Measurements from ENCODE around the gene KLHL33. TPM values are rescaled to one million over a fixed set of nuclear protein-coding genes. Genes with fewer than 3 reads are reported as not detected.

The KLHL33 gene, protein sequence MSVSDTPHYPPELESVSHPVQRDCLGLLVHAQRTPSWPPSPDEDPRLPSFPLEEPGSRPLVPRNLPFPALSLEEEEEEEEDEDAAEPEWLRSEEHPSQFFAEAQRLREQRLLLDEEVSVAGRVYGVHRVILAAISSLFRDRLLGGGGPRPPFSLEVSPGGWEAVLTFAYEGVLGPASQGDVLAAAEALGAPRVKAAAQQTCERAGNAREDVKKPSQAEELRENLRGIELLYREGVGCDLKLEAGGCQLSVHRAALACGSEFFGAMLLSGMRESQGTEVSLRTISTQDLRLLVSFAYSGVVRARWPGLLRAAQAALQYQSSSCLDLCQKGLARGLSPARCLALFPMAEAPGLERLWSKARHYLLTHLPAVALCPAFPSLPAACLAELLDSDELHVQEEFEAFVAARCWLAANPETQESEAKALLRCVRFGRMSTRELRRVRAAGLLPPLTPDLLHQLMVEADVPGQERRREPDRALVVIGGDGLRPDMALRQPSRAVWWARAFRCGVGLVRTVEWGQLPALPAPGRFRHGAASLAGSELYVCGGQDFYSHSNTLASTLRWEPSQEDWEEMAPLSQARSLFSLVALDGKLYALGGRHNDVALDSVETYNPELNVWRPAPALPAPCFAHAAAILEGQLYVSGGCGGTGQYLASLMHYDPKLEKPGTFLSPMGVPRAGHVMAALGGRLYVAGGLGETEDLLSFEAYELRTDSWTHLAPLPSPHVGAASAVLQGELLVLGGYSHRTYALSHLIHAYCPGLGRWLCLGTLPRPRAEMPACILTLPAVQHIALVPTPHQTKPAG
- 0.05 and 0.11 TPM in 2 replicates for total RNA-seq

DNA sequence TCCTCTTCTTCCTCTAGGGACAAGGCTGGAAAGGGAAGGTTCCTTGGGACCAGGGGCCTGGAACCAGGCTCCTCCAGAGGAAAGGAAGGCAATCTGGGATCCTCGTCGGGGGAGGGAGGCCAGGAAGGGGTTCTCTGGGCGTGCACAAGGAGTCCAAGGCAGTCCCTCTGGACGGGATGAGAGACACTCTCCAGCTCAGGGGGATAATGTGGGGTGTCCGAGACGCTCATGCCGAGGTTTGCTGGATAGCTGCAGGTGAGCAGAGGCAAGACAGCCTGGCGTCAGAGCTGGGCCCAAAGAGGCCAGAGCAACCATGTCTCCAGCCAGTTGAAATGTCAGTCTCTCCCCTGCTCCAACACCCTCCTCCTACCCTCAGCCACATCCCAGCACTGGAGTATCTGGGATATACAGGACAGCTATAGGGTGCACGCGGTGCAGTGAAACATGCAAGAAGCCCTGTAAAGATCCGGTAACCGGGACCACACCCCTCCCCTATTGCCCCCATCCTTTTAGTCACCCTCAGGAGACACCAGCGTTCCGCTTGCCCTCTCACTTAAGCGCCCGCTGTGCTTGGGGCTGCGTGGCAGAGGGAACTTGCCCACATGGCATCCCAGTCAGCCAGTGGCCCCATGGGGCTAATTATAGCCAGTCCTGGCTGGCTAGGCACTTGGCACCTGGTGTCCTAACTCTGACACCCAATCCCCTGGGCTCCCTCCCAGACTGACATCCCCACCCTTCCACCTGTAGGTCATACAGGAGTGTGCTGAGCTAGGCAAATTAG, at the start of gene KLHL33:
Gene KLHL33 (minus strand): TSS at position 585 of the 781 bp plus-strand sequence. CDS start 355 bp downstream, at position 230.
- intact Hi-C loops (cut with micrococcal nuclease), result no loop called here

DNA sequence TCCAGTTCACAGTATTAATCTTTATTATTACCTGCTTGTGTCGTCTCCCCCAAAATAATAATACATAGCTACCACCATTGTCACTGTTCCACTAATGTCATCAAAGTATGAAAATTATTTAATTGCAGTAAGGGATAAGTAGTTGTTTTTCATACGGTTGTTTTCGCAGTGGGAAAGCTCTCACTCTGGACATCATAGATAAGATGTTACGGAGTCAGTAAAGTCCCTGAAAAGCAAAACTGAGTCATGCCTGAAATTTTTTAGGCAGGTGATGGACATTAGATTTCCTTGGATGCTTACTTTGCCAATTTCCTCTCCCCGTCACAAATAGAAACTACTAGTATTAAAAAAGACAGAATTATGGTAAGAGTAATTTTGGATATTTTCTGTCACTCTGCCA, 46.4 kb upstream of the KLHL33 start:
- intact Hi-C loops (cut with micrococcal nuclease), result no loop called here

DNA sequence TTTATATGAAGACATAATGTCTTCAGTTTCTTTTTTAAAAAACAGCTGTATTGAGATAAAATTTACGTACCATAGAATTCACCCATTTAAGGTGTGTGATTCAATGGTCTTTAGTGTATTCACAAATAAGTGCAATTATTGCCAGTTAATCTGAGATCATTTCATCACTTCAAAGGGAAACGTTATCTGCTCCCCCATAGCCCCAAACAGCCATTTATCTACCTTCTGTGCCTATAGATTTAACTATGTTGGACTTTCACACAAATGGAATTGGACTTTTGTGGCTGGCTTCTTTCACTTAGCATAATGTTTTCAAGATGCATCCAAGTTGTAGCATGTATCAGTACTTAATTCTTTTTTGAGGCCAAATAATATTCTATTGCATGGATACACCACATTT, 42.9 kb upstream of the KLHL33 start:
- intact Hi-C loops (cut with micrococcal nuclease), result no loop called here

DNA sequence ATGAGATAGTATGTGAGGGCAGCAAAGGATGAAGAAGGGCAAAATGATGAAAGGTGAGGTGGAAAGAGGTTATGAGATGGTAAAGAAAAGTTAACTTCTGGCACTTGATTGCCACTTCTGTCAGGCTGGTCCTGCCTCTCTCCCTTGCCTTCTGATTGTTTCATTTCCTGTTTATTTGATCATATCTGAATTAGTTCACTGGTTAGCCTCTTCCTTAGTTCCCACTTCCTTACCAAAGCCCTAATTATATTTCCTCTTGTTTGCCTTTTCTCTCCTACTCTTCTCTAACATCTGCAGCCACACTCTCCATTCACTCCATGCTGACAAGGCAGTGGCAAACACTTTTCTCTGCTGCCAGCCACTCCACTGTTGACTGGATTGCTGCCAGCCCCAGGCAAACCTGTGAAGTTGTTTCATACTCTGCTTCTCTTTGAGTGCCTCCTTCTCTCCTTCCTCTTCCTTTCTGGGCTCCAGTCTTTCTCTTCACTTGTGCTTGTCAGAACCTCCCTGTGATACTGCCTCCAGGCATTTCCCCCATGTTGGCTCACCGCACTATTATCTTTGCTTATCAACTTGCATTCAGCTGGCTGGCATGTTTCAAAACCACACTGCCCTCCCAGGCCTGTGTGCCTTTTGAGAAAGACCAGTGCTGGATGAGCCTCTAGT, 41.4 kb upstream of the KLHL33 start:
- intact Hi-C loops (cut with micrococcal nuclease), result no loop called here

DNA sequence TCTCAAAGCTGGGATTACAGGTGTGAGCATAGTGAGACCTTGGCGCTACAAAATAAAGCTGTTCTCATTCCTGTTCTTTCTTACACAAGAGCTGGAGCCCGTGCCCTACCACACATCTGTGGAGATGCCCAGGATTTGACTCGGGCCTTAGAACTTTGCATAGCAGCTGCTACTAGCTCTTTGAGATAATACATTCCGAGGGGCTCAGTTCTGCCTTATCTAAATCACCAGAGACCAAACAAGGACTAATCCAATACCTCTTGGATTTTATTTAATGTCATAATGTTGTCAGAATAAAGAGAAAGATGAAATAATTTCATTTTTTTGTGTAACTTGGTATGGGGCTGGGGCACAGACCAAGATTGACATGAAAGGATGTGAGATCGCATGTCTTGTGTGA, 40.8 kb upstream of the KLHL33 start:
- intact Hi-C loops (cut with micrococcal nuclease), result no loop called here

DNA sequence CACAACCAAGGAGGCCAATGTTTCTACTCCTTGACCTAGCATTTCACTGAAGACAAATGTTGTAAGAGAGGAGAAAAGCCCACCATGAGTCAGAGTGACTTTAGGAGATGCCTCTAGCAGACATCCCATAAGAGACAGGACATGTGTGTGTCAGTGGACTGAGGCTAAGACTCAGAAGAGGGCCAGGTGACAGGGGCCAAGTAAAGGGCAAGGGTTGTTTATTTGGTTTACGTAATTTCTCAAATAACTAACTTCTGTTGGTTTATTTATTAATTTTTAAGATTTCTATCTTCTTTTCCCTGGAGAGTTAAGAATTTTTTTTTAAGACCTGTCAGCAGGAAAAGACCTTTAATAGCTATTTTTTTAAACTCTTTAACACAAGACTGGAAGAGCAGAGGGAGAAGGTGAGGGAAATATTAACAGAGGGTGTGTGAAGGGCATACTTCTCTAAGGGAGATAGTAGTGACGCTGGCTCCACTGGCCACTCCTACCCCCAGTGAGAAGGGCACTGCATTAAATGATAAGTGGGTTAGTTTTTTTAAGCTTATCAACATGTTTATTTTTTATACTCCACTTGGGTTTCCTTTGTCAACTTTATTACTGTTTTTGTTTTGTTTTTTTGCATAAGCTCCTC, 36.7 kb upstream of the KLHL33 start:
- intact Hi-C loops (cut with micrococcal nuclease), result no loop called here

DNA sequence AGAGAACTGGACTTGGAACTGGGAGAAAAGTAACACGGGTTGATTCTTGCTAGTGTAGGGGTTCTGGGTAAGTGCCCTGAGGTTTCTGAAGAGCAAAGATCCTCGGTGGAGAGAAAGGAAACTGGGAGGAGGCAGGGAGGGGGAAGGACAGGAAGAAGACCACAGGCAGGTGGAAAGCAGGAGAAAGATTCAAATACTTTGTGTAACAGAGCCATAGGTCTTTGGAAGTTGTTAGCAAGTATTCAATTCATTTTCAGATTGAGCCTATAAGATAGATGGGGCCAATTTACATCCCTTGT, 34.6 kb upstream of the KLHL33 start:
- intact Hi-C loops (cut with micrococcal nuclease), result no loop called here

DNA sequence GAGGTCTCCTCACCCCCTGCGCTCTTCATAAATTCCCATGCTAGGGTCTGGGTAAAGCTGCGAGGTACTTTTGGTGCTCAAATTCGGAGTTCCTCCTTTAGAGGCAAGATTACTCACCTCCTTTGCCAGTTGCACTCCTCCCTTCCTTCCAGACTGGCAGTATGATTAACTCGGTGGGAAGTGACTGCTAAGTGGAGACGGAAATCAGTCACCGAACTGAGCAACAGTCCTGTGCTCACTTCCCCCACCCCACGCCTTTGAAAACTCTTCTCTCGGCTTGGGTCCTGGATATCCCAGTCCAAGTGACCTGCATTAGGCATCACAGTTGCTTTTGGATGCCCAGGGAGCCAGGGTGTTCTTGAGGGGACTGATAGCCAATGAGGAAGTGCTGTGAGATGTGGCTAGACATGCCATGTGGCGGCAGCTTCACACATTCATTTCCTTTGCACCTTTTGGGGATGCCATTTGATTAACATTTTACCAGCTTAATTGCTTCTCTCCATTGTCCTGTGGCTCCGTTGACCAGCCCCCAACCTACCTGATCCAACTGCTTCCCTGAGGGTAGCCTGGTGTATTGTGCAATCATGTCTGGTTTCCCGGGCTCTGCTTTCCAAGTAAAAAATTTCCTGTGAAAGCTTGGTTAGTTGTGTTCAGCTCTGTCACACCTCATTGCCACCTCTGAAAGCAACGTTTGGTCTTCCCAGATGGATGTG, 34.1 kb upstream of the KLHL33 start:
- intact Hi-C loops (cut with micrococcal nuclease), result loop anchor here (1.0 to 2.0 kb wide), 5 partner anchors 9 to 213 kb away; partner anchors contain the start of genes OSGEP, PARP2 and PIP4P1

DNA sequence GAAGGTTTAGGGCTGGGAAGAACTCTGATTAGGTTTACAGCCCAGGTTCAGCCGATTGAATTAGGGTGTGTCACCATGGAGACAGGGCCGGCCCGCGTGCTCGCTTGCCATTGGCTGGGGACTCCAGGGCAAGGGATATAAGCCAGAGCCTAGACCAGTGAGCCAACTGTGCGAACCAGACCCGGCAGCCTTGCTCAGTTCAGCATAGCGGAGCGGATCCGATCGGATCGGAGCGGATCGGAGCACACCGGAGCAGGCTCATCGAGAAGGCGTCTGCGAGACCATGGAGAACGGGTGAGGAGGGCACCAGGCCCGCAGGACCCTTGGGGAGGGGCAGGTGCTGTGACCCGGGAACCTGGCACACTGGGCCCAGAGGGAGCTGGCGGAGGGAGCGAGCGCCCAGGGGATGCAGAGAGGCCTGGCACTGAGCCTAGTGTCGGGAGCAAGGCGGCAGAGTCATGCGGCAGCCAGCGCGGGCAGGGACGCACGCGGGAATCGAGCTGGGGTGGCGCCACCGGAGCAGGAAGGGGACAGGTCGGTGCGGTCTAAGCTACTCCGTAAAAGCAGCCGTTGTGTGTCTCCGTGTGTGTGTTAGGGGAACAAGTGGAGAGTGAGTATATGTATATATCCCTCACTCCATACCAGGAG, 33.4 kb upstream of the KLHL33 start, which contains the start of gene PNP:
Gene PNP (plus strand): TSS at position 165 of the 648 bp plus-strand sequence. CDS start 119 bp downstream, at position 284.
- intact Hi-C loops (cut with micrococcal nuclease), result loop anchor here (1.0 to 2.0 kb wide), 5 partner anchors 8 to 214 kb away; partner anchors contain the start of genes OSGEP, PARP2 and PIP4P1

DNA sequence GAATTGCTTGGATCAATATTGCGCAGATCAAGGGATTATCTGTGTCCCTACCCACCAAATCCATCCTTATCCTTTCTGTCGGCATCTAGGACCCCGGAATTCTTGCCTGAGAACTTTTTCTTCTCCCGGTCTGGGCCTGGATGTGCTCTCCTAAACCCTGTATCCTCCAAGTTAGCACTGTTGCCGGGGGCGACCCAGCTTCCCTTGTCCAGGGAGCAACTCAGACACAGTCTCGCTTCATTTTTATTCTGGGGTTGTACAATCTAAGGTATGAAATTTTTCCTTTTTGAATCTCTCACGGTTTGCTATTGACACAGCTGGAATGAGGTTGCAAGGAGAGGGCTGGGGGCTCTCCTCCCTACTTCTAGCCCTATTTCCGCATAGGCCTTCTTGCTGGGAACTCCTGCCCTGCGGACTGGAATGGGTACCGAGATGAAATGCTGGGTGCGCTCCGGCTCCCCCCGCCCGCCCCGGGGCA, 32.8 kb upstream of the KLHL33 start:
- intact Hi-C loops (cut with micrococcal nuclease), result loop anchor here (1.0 to 2.0 kb wide), 5 partner anchors 8 to 214 kb away; partner anchors contain the start of genes OSGEP, PARP2 and PIP4P1

DNA sequence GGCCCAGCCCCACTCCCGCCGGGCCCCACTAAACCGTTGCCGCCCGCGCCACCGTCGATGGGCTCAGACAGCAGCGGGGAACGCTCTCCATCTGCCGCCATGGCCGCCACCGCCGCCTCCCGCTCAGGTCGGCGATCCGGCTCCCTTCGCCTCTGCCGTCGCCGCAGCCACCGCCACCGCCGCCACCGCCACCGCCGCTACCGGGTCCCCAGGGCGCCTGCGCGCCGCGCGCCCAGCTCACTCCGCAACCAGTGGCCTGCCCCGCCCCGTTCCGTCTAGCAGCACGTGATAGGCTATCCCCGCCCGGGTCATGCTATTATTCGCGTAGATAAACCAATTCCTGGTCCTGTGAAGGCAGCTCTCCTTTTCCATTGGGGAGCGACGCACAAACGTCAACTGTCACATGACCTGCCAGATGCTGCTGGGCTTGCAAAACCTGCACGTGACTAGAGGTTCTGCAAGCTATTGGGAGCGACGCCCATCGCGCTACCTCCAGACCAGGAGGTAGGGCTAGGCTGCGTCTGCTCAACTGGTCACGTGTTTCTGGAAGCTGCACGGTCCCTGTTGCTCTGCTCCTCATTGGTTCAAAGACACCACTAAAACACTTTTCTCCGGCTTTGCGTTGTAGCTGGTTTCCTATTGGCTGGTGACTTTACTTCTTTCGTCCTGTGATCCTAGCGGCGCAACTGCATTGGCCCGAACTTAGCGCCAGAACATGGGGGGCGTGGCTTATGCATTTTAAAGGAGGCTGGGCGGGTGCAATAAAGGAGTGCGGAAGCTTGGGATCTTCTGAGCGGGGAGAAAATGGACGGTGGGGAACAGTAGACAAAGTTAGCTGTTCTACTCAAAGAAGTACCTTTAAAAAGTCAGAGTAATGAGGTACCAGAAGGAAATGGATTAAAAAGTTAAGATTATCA, 25.5 kb upstream of the KLHL33 start, which contains the start of gene PIP4P1:
Gene PIP4P1 (minus strand): TSS at position 210 of the 917 bp plus-strand sequence. CDS start 109 bp downstream, at position 101.
- intact Hi-C loops (cut with micrococcal nuclease), result loop anchor here (1.0 to 5.0 kb wide), 7 partner anchors 8 to 806 kb away; partner anchors contain the start of genes CCNB1IP1, HNRNPC, PARP2 and PNP

DNA sequence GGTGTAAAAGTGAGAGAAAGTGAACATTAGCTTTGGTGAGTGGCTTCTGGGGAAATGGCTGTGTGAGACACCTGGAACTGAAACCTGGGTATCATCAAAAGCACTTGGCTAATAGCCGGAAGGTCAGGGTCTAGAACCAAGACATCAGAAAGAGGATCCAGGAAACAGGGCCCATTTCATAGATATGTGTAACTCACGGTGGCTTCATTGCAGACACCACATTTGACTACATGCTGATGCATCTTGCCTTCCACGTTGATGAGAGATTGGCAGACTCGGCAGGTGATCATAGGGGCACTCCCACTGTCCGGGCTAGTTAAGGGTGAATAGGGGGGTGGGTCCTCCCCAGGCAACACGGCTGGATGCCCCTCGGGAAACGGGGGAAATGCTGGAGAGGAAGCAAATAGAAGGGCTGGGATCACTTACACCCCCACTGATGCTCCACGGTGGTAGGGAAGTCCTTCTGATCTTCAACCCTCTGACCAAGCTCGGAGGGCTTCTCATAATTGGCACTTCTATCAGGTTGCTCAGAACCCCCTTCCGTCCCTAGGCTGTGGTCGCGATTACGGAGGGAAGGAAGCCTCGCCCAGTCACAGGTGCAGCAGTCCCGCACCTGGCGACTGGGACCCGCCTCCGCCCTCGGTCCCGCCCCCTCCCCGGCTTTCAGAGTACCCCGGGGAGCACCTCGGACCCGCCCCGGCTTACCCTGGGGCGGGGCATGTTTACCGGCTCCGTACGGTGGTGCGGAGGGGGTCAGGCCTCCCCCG, 24.7 kb upstream of the KLHL33 start:
- intact Hi-C loops (cut with micrococcal nuclease), result loop anchor here (1.0 to 5.0 kb wide), 7 partner anchors 9 to 807 kb away; partner anchors contain the start of genes CCNB1IP1, HNRNPC, PARP2 and PNP

DNA sequence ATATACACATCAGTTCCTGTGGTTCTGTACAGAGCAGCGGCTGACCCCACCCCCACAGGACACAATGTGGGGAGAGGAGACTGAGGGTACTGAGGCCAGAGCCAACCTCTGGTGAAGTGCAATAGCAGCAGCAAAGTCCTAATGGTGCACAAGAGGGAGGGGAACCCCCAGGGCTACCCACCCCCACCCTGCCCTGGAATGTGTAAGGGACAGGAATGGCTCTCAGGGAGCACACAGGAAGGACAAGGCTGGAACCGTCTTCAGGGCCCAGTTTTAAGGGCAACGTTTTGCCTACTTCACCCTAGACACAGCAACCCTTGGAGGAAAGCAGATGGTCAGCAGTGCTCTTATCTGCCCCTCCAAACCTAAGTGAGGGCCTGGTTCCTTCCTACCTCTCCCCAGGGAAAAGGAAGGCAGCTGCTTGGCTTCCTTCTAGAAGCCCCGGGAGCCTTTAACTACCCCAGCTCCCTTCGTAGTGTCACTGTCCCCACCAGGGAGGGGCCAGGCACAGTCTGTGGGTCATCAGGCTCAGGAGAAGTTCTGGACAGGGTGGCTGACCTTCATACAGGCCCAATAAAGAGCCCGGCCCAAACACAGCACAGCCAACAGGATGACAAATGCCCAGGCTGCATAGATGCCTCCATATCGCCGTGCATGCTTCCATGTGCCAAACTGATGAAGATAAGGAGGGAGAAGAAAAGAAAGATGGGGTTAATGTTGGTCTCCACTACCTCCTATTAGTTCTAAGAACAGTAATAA, 22.2 kb upstream of the KLHL33 start:
- intact Hi-C loops (cut with micrococcal nuclease), result loop anchor here (10.0 kb wide), 1 partner anchor 647 kb away; the partner anchor contains the start of gene TMEM253

DNA sequence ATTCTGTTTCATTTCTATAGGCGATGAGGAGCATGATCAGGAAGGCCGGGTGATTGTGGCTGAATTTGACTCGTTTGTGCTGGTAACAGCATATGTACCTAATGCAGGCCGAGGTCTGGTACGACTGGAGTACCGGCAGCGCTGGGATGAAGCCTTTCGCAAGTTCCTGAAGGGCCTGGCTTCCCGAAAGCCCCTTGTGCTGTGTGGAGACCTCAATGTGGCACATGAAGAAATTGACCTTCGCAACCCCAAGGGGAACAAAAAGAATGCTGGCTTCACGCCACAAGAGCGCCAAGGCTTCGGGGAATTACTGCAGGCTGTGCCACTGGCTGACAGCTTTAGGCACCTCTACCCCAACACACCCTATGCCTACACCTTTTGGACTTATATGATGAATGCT, 21.0 kb upstream of the KLHL33 start:
- intact Hi-C loops (cut with micrococcal nuclease), result loop anchor here (10.0 kb wide), 1 partner anchor 648 kb away; the partner anchor contains the start of gene TMEM253

DNA sequence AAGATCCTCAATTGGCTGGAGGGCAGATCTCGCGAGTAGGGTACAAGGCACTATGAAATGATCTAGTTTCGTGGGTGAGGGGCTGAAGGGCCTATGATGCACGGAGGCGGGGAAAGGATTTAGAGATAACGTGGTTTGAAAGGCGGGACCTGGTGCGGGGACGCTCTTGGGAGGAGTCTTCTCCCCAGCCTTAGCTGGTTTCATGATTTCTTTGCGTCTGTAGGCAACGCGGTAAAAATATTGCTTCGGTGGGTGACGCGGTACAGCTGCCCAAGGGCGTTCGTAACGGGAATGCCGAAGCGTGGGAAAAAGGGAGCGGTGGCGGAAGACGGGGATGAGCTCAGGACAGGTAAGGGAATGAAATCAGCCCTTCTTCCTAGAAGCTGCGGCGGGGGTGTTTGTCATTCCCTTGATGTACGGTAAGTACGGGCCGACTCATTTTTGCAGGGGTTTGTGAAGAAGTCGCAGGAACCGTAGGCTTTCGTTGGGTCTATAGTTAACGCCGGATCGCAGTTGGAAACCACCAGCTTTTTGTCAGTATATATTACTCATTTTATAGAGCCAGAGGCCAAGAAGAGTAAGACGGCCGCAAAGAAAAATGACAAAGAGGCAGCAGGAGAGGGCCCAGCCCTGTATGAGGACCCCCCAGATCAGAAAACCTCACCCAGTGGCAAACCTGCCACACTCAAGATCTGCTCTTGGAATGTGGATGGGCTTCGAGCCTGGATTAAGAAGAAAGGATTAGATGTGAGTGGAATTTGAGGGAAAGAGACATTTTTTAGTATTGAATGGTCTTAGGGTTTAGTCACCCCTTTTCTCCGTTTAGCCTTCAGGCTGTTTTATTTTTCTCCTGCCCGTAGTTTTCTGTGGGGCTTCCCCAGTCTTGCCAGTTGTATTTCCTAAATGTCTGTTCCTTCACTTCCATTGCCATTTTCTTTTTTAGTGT, 19.7 kb upstream of the KLHL33 start:
- intact Hi-C loops (cut with micrococcal nuclease), result loop anchor here (1.0 to 10.0 kb wide), 4 partner anchors 42 to 649 kb away; partner anchors contain the start of genes PARP2, TEP1 and TMEM253

Data from T-helper 2 cell treated with Interferon-gamma antibody and Interleukin-4, amounts not matched to agents 100 ng/mL and 5 ng/mL, for 36 hours (primary cell).